H1 (cell line): ENCODE data around the gene ITPR3. TPM values are rescaled to one million over a fixed set of nuclear protein-coding genes. Genes with fewer than 3 reads are reported as not detected.

Experiments used
- CTCF ChIA-PET: fragments of 300-600 bp; sonication (Branson Sonifier 250); formaldehyde crosslinking; loops from one replicate; lab custom pipeline; 2021; ENCODE audit not compliant: partially characterized antibody; lab: Charles Lee
- POLR2A ChIA-PET: fragments of 300-600 bp; sonication (Branson Sonifier 250); formaldehyde crosslinking; loops from one replicate; lab custom pipeline; 2021; ENCODE audit warnings: inconsistent platforms; ENCODE audit not compliant: partially characterized antibody; lab: Charles Lee
- DNase-seq, 2 experiments: peaks; one replicate each; pipeline versions ENCODE4 v3.0.0 to v3.0.0-alpha.2; 2010 to 2022; ENCODE audit warnings: low spot score in 2 of 2, low read depth in 1 of 2, mixed read lengths in 1 of 2
- FAIRE-seq: peaks from 2 replicates; lab custom pipeline; 2011; peaks lifted over from hg19 to GRCh38; lab: Jason Lieb, UNC
- H2AFZ ChIP-seq: 2 replicates; pipeline ENCODE4 v1.8.1; 2012; ENCODE audit warnings: low read length, inconsistent platforms
- H2AK5ac ChIP-seq: 2 replicates; pipeline ENCODE4 v1.6.1; 2013; ENCODE audit warnings: low read depth, low read length
- H2BK120ac ChIP-seq: replicated peaks from 2 replicates; pipeline ENCODE3; 2013; ENCODE audit warnings: low read depth, low read length, inconsistent platforms
- H2BK12ac ChIP-seq: 2 replicates; pipeline ENCODE4 v1.6.1; 2013; ENCODE audit warnings: low read depth, low read length
- H2BK15ac ChIP-seq: 2 replicates; pipeline ENCODE4 v1.6.1; 2013; ENCODE audit warnings: low read length
- H2BK20ac ChIP-seq: 2 replicates; pipeline ENCODE4 v1.6.1; 2013; ENCODE audit warnings: low read length
- H2BK5ac ChIP-seq: 2 replicates; pipeline ENCODE4 v1.6.1; 2013; ENCODE audit warnings: low read depth, low read length
- H3K14ac ChIP-seq: 2 replicates; pipeline ENCODE4 v1.6.1; 2013; ENCODE audit warnings: inconsistent platforms; ENCODE audit not compliant: insufficient read length
- H3K18ac ChIP-seq: 2 replicates; pipeline ENCODE4 v1.6.1; 2013; ENCODE audit warnings: low read length; ENCODE audit errors: extremely low read depth
- H3K23ac ChIP-seq: 2 replicates; pipeline ENCODE4 v1.6.1; 2013; ENCODE audit warnings: inconsistent platforms; ENCODE audit not compliant: insufficient read length
- H3K23me2 ChIP-seq: 2 replicates; pipeline ENCODE4 v1.6.1; 2013; ENCODE audit warnings: low read depth, low read length
- H3K27ac ChIP-seq: 2 replicates; pipeline ENCODE4 v1.6.1; 2011; ENCODE audit warnings: low read depth, low read length, inconsistent platforms
- H3K27me3 ChIP-seq, 4 experiments: replicated peaks in 1 of 4; 1 replicate in 1 of 4; 2 replicates in 3 of 4; pipeline versions ENCODE4 v1.6.1 to v1.8.1; 2011 to 2013; ENCODE audit warnings: low read length in 3 of 4, mild to moderate bottlenecking in 3 of 4, inconsistent platforms in 2 of 4, mixed read lengths in 2 of 4, moderate library complexity in 1 of 4; ENCODE audit not compliant: control insufficient read depth in 3 of 4, insufficient read depth in 3 of 4; ENCODE audit errors: extremely low read depth in 1 of 4
- H3K36me3 ChIP-seq, 4 experiments: 2 replicates each; pipeline versions ENCODE4 v1.6.1 to v1.8.1; 2011 to 2013; ENCODE audit warnings: mild to moderate bottlenecking in 4 of 4, low read length in 3 of 4, moderate library complexity in 2 of 4, control low read depth in 1 of 4, inconsistent platforms in 1 of 4; ENCODE audit not compliant: insufficient read depth in 4 of 4, control insufficient read depth in 2 of 4
- H3K4ac ChIP-seq: replicated peaks from 2 replicates; pipeline ENCODE3; 2013; ENCODE audit warnings: low read length, low read depth, mixed read lengths, inconsistent platforms; ENCODE audit not compliant: insufficient read length
- H3K4me1 ChIP-seq, 4 experiments: replicated peaks in 1 of 4; 1 replicate in 1 of 4; 2 replicates in 3 of 4; pipeline versions ENCODE4 v1.6.1 to v1.8.1; 2011 to 2013; ENCODE audit warnings: low read length in 3 of 4, inconsistent platforms in 2 of 4, mixed read lengths in 1 of 4; ENCODE audit not compliant: insufficient read depth in 4 of 4, control insufficient read depth in 3 of 4
- H3K4me2 ChIP-seq, 2 experiments: 2 replicates each; pipeline versions ENCODE4 v1.6.1 to v1.8.1; 2011 to 2013; ENCODE audit warnings: low read depth in 2 of 2, low read length in 2 of 2, control low read depth in 1 of 2, inconsistent platforms in 1 of 2, mild to moderate bottlenecking in 1 of 2; ENCODE audit not compliant: insufficient read depth in 1 of 2
- H3K4me3 ChIP-seq, 4 experiments: fragments of 200-600, 300-600 bp in 1 of 4; sonication (generic), shearing (Covaris generic), sonication (Bioruptor Twin) in 1 of 4; 2 replicates each; pipeline versions ENCODE4 v1.5.1 to v1.8.1; 2011 to 2016; ENCODE audit warnings: low read length in 4 of 4, low read depth in 3 of 4, control low read depth in 2 of 4, inconsistent platforms in 2 of 4, mild to moderate bottlenecking in 2 of 4, mixed read lengths in 1 of 4, moderate library complexity in 1 of 4; ENCODE audit not compliant: insufficient read depth in 2 of 4; ENCODE audit errors: extremely low read depth in 1 of 4
- H3K56ac ChIP-seq: replicated peaks from 2 replicates; pipeline ENCODE3; 2013; ENCODE audit warnings: low read depth, mild to moderate bottlenecking, mixed read lengths, low read length, inconsistent platforms; ENCODE audit not compliant: insufficient read length
- H3K79me1 ChIP-seq: 2 replicates; pipeline ENCODE4 v1.6.1; 2013; ENCODE audit warnings: low read depth, low read length, control low read depth
- H3K79me2 ChIP-seq, 2 experiments: 2 replicates each; pipeline versions ENCODE4 v1.6.1 to v1.8.1; 2012 to 2013; ENCODE audit warnings: low read length in 2 of 2, mild to moderate bottlenecking in 2 of 2, inconsistent platforms in 1 of 2; ENCODE audit not compliant: insufficient read depth in 2 of 2, control insufficient read depth in 1 of 2
- H3K9ac ChIP-seq, 4 experiments: replicated peaks in 1 of 4; 1 replicate in 1 of 4; 2 replicates in 3 of 4; pipeline versions ENCODE4 v1.6.1 to v1.8.1; 2011 to 2013; ENCODE audit warnings: low read depth in 3 of 4, low read length in 3 of 4, control low read depth in 2 of 4, mild to moderate bottlenecking in 2 of 4, moderate library complexity in 2 of 4, inconsistent platforms in 1 of 4; ENCODE audit errors: extremely low read depth in 1 of 4
- H3K9me3 ChIP-seq, 2 experiments: 2 replicates each; pipeline versions ENCODE4 v1.6.1 to v1.8.1; 2012 to 2013; ENCODE audit warnings: mild to moderate bottlenecking in 2 of 2, moderate library complexity in 2 of 2, control low read depth in 1 of 2, inconsistent platforms in 1 of 2, low read depth in 1 of 2, low read length in 1 of 2, mixed read lengths in 1 of 2; ENCODE audit not compliant: insufficient read depth in 2 of 2
- H4K20me1 ChIP-seq, 2 experiments: replicated peaks in 1 of 2; 2 replicates each; pipeline versions ENCODE3 to v1.8.1; 2011 to 2013; ENCODE audit warnings: inconsistent platforms in 2 of 2, low read length in 2 of 2, mild to moderate bottlenecking in 1 of 2; ENCODE audit not compliant: insufficient read depth in 2 of 2, control insufficient read depth in 1 of 2
- H4K5ac ChIP-seq: 2 replicates; pipeline ENCODE4 v1.6.1; 2013; ENCODE audit warnings: low read length, low read depth, mixed read lengths, inconsistent platforms; ENCODE audit not compliant: insufficient read length
- H4K8ac ChIP-seq: 2 replicates; pipeline ENCODE4 v1.8.0; 2013; ENCODE audit warnings: mild to moderate bottlenecking, moderate library complexity, low read length, inconsistent platforms; ENCODE audit not compliant: insufficient read depth; ENCODE audit errors: extremely low read depth
- H4K91ac ChIP-seq: replicated peaks from 2 replicates; pipeline ENCODE3; 2013; ENCODE audit warnings: low read length, mixed read lengths, inconsistent platforms; ENCODE audit not compliant: insufficient read length
- ASH2L ChIP-seq: fragments of 200-600, 300-600 bp; sonication (generic); IDR thresholded peaks from one replicate; pipeline ENCODE4 v1.7.1; 2017; ENCODE audit warnings: low read length
- BCL11A ChIP-seq, 2 experiments: IDR thresholded peaks; one replicate each; pipeline ENCODE4 v1.6.1; 2011; ENCODE audit warnings: low read depth in 2 of 2, low read length in 2 of 2, mild to moderate bottlenecking in 2 of 2
- CEBPB ChIP-seq: IDR thresholded peaks from 2 replicates; pipeline ENCODE4 v1.6.1; 2012; ENCODE audit warnings: low read depth, low read length
- GABPA ChIP-seq: IDR thresholded peaks from 2 replicates; pipeline ENCODE4 v1.6.1; 2011; ENCODE audit warnings: mild to moderate bottlenecking, low read length, moderate library complexity, borderline replicate concordance; ENCODE audit not compliant: insufficient read depth
- GTF2F1 ChIP-seq: IDR thresholded peaks from 2 replicates; pipeline ENCODE4 v1.6.1; 2012; ENCODE audit warnings: low read depth, low read length, improper control_type of control experiment, borderline replicate concordance
- KDM1A ChIP-seq: fragments of 200-600, 300-600 bp; sonication (generic); IDR thresholded peaks from 2 replicates; pipeline ENCODE4 v1.7.1; 2016; ENCODE audit warnings: mild to moderate bottlenecking, low read length, borderline replicate concordance
- PHF8 ChIP-seq: fragments of 200-600 bp; sonication (generic); conservative IDR thresholded peaks from 2 replicates; pipeline ENCODE4 v1.7.1; 2012; ENCODE audit warnings: low read depth, mild to moderate bottlenecking, inconsistent platforms, low read length, moderate library complexity
- RNF2 ChIP-seq: fragments of 200-900, 300-1000 bp; sonication (generic); IDR thresholded peaks from 2 replicates; pipeline ENCODE4 v1.7.1; 2016; ENCODE audit warnings: borderline replicate concordance, low read depth, mild to moderate bottlenecking, antibody characterized with exemption, low read length; ENCODE audit not compliant: poor library complexity, severe bottlenecking; ENCODE audit errors: missing control alignments
- SIN3A ChIP-seq, 2 experiments: IDR thresholded peaks in 1 of 2; conservative IDR thresholded peaks in 1 of 2; 2 replicates each; pipeline ENCODE4 v1.6.1; 2011 to 2012; ENCODE audit warnings: low read length in 2 of 2, improper control_type of control experiment in 1 of 2, low read depth in 1 of 2, mild to moderate bottlenecking in 1 of 2
- WGBS, 2 experiments: shearing (Covaris generic) in 1 of 2; methylation state at CpG; one replicate each; pipeline versions ENCODE4 v1.1.6 to v1.1.7; 2013 to 2015; ENCODE audit warnings: low lambda C conversion rate in 2 of 2, mixed read lengths in 2 of 2, inconsistent platforms in 1 of 2, low coverage in 1 of 2, missing lambda C conversion rate in 1 of 2; ENCODE audit not compliant: insufficient replicate concordance in 2 of 2, insufficient coverage in 1 of 2, insufficient read length in 1 of 2; ENCODE audit errors: extremely low coverage in 1 of 2, missing lambda C conversion rate in 1 of 2; 5-methylcytosine and 5-hydroxymethylcytosine counted together
- polyA plus RNA-seq, 7 experiments: library from polyadenylated mRNA; depleted of rRNA in 3 of 7; stranded (reverse) in 5 of 7; unstranded in 2 of 7; fragments of >200 nt in 5 of 7; fragments of 200-250 nt in 2 of 7; gene quantifications; 1 replicate in 5 of 7; 2 replicates in 1 of 7; 4 replicates in 1 of 7; pipeline versions ENCODE4 v1.2.1 to v1.2.3, GENCODE V29; 2011 to 2013; ENCODE audit warnings: missing spikeins in 2 of 7, mixed read lengths in 2 of 7
- total RNA-seq: library from RNA; stranded (reverse); fragmentation: NEBNext Ultra II Directional; extraction: Animal tissue kit (Norgen Biotek cat#: 25700); gene quantifications from 2 replicates; pipeline ENCODE4 v1.2.1, GENCODE V29; 2021

Gene ITPR3
- total and polyA plus RNA-seq, 2 of the 8 experiments (the other 6 are each of a cell fraction or from before 2014, with no cell fraction given), result 29.1 to 45.7 TPM

- Histone ChIP-seq H3K9ac (no peak overlapping the region), H3K79me1 (no peaks in the 10 kb centered on the region), H4K8ac (no peak overlapping the region; the same call in 1 of the 2 replicates), H3K27me3 (no peaks in the 10 kb centered on the region), H3K4ac (no peak overlapping the region), H3K56ac (no peak overlapping the region), H2AFZ (no peak overlapping the region), H3K23me2 (no peaks in the 10 kb centered on the region), H4K91ac (no peak overlapping the region), H3K27ac (no peak overlapping the region), H4K20me1 (peaks cover 0 to 12% of the 10 kb centered on the region in 2 experiments), H3K23ac (no peak overlapping the region), H3K36me3 (peaks cover 12 to 56% (median 43%) of the 10 kb centered on the region in 4 experiments; a peak in 6 of 8 replicates), H2BK20ac (no peak overlapping the region), H2BK15ac (no peak overlapping the region), H2BK5ac (no peak overlapping the region), H3K4me1 (no peaks in the 10 kb centered on the region), H3K14ac (no peak overlapping the region), H3K18ac (no peak overlapping the region), H2AK5ac (no peak overlapping the region)
- 95% methylated on average over 38 of the region's 38 CpGs; no CpG with 5 or more reads in 1 of the 2 experiments for WGBS, 2 experiments
- no peak for FAIRE-seq
- CTCF ChIA-PET, result interaction anchor here (0.6 to 2.7 kb wide), 10 partner anchors 10 to 1768 kb away, joined by 3 to 18 read pairs (median 4); no protein-coding TSS in a partner anchor
- TF ChIP-seq SIN3A (conservative IDR thresholded peaks at IDR 0.05 in 1 of 2, IDR thresholded peaks at IDR 0.05 in 1 of 2; ENCODE audit: low read depth in 1 of 2, low read length in 2 of 2), result no peak
- TF ChIP-seq BCL11A (IDR thresholded peaks at IDR 0.05; ENCODE audit: low read depth in 2 of 2, low read length in 2 of 2), result no peak
- no peak for TF ChIP-seq CEBPB
- no peak for TF ChIP-seq GTF2F1
- TF ChIP-seq GABPA, result no peak
- no peak for TF ChIP-seq KDM1A
- TF ChIP-seq RNF2, result no peak
- TF ChIP-seq PHF8, result no peak
- no peak for TF ChIP-seq ASH2L
- TF ChIP-seq, all 59 proteins: peak for 0
- POLR2A ChIA-PET, result interaction anchor here (1.4 kb wide), 1 partner anchor 10 kb away, joined by 4 read pairs; no protein-coding TSS in a partner anchor
- DNase-seq, result no peak
- Histone ChIP-seq H3K79me2 (no peaks in the 10 kb centered on the region), H3K9me3 (no peaks in the 10 kb centered on the region), H3K4me3 (no peak overlapping the region), H4K5ac (no peak overlapping the region), H3K4me2 (no peak overlapping the region), H2BK120ac (no peak overlapping the region), H2BK12ac (no peak overlapping the region)
Measured at GRCh38 chr6:33685411-33686224, 64.5 kb downstream of the ITPR3 start.
